Astrocyte of the spinal cord (primary cell): ENCODE data around the gene PON2.

Experiments used
- DNase-seq: peaks from one replicate; pipeline ENCODE4 v3.0.0; 2011; ENCODE audit warnings: low read depth, low spot score
- H3K4me3 ChIP-seq: 2 replicates; pipeline ENCODE4 v1.5.1; 2011; ENCODE audit warnings: low read depth, mild to moderate bottlenecking, low read length, moderate library complexity
- in situ Hi-C: cut with HindIII; loops from 2 replicates; pipeline ENCODE4 v1.10.0; 2017; ENCODE audit warnings: low sequenced_read_pairs
- TF ChIP-seq, protein P1 (sequence below): IDR thresholded peaks from 2 replicates; pipeline ENCODE4 v1.5.1; 2012; ENCODE audit warnings: low read depth, mild to moderate bottlenecking, low read length, inconsistent platforms

The PON2 gene

DNA sequence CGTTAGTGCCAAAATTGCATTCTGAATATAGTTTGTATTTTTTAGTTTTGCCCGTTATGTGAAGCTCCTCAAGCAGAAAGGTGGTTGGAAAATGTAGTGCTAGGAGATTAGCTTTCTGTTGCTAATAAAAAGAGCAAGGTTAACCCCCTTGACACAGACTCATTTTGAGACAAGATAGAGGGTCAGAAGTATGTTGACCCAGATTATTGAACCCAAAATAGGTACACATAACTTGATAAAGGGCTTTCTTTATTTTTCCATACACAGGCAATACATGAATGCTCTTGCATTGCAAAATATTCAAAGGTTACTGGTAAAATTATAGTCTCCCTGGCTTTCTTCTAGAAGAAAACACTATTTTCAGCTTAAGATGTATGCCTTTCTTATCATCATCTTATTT, 10.0 kb upstream of the PON2 start:
- no peak overlapping the region for H3K4me3 ChIP-seq
- DNase-seq = no peak
- TF ChIP-seq, protein P1, sequence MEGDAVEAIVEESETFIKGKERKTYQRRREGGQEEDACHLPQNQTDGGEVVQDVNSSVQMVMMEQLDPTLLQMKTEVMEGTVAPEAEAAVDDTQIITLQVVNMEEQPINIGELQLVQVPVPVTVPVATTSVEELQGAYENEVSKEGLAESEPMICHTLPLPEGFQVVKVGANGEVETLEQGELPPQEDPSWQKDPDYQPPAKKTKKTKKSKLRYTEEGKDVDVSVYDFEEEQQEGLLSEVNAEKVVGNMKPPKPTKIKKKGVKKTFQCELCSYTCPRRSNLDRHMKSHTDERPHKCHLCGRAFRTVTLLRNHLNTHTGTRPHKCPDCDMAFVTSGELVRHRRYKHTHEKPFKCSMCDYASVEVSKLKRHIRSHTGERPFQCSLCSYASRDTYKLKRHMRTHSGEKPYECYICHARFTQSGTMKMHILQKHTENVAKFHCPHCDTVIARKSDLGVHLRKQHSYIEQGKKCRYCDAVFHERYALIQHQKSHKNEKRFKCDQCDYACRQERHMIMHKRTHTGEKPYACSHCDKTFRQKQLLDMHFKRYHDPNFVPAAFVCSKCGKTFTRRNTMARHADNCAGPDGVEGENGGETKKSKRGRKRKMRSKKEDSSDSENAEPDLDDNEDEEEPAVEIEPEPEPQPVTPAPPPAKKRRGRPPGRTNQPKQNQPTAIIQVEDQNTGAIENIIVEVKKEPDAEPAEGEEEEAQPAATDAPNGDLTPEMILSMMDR = no peak
- in situ Hi-C loops = no loop called here

DNA sequence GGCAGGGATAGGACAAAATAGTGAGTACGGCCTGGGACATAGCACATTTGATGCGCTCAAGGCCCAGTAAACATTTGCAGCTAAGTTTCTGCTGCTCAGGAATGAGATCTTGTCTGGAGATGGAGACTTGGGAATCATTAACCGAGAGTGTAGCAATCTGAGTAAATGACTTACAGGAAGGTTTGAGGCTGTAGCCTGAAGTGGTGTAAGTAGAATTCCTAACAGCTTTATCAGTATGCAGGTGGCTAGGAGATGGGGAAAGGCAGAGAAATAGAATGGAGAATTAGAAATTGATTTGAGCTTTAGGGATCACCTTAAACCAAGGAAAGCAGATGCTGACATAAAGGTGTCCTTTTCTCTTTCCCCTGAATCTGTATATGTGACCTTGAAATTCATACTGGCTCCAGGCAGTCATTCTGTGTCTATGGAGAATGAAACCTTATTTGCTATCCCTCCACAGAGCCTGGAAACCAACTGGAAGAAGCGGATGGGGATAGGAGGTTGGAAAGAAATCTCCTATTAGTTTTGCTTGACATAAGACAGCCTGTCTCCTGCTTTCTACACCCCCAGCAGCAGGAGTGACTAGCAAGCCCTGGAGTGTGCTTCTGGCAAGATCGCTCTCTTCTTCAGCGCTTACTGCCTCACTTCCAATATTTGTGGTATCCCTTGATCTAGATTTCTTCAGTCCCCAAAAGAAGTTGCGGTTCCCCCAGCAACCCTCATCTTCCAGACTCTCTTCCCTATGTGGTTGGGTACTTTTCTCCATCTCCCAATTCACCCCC, 6.4 kb upstream of the PON2 start:
- TF ChIP-seq, protein P1 = no peak
- in situ Hi-C loops = no loop called here
- no peak overlapping the region for H3K4me3 ChIP-seq
- DNase-seq = no peak

DNA sequence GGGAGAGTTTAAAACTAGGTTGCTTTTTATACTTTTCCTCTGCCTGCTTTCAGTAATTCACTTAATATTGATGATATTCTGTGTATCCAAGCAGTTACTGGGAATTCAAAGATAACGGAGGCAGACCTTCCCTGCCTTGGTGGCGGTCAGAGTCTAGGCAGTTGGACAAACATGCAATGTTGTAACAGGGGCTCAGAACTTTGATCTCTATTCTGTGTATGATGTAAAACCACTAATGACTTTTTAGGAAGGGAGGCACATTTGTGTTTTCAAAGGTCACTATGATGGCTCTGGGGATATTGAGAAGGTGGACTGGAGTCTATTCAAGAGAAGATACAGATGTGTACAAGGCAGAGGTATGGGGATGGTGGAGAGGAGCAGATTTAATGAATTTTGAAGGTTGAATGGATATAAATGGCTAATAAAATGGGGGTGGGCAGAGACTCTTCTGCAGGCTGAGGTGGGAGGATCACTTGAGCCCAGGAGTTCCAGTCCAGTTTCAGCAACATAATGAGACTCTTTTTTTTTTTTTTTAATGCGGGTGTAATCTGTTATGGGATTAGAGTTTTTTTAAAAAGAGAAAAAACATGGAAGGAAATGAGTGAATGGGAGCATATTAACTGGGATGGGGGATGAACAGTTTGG, 5.7 kb upstream of the PON2 start:
- no peak for DNase-seq
- in situ Hi-C loops = no loop called here

DNA sequence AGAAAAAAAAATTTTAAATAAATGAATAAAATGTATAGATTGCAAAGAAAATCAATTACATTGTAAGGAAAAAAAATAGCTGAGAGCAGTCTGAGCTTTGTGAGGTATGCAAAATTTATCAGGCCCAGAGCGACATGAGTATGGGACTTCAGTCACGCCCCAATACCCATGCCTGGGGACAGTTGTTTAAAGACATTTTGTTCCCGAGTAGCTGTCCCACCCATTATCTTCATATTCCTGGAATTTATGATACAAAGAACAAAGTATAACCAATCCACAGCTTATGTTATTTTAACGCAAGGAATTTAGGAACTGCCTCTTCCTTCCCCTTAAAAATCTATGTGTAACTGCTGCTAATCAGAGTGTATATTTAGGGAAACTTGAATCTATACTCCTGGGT, 1.6 kb upstream of the PON2 start:
- no peak overlapping the region for H3K4me3 ChIP-seq
- no peak for DNase-seq
- TF ChIP-seq, protein P1 = no peak
- in situ Hi-C loops = no loop called here

More for the DNA sequence above, 5.7 kb upstream of the PON2 start:
- no peak overlapping the region for H3K4me3 ChIP-seq
- TF ChIP-seq, protein P1 = no peak

DNA sequence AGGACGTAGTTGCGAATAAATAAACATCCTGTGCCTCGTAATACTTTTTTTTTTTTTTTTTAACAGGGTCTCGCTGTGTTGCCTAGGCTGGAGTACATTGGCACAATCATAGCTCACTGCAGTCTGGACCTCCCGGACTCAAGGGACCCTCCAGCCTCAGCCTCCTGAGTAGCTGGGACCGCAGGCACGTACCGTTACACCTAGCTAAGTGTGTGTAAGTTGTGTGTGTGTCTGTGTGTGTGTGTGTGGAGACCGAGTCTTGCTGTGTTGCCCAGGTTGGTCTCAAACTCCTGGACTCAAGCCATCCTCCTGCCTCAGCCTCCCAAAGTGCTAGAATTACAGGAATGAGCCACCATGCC, 573 bp upstream of the PON2 start:
- H3K4me3 ChIP-seq = peak overlapping the region; percentile 61
- DNase-seq = no peak
- in situ Hi-C loops = no loop called here
- TF ChIP-seq, protein P1 = no peak

DNA sequence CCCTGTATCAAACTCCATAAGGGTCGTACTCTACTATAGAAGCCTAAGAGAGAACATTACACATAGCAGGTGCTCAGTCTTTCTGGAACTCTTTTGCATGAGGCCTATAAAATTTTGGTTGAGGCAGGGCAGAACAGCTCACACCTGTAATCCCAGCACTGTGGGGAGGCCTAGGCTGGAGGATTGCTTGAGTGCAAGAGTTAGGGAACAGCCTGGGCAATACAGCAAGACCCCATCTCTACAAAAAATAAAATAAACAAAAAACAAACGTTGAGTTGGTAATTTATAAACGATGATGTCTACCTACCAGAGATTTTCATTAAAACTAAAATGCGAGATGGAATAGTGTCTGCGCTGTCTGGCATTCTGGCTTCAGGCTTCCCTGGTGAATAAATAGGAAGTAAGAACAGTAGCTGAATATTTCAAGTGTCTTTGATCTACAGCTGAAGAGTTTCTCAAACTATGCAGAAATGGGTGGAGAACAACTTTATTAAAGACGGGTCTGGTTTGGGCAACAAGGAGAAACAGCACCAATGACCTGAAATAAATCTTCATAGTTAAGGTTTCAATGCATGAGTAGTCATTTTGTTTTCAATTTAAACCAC, 774 bp downstream of the PON2 start:
- peak overlapping the region; percentile 61 for H3K4me3 ChIP-seq
- no peak for DNase-seq
- in situ Hi-C loops = no loop called here
- TF ChIP-seq, protein P1 = no peak
